PC-9 (cell line): ENCODE results near the gene TTLL9. TPM values are rescaled to one million over a fixed set of nuclear protein-coding genes. Genes with fewer than 3 reads are reported as not detected.

Source experiments
- BruUV-seq: library from RNA; stranded (reverse); fragments of 400-500 nt; replicated peaks from 2 replicates; lab custom pipeline; 2021; lab: Mats Ljungman, UMichigan
- CTCF ChIA-PET: fragments of 300-600 bp; sonication (Branson Sonifier 250); formaldehyde crosslinking; loops from one replicate; lab custom pipeline; 2022; ENCODE audit warnings: antibody characterized with exemption; lab: Charles Lee
- POLR2A ChIA-PET: fragments of 300-600 bp; sonication (Branson Sonifier 250); formaldehyde crosslinking; loops from one replicate; lab custom pipeline; 2022; ENCODE audit warnings: antibody characterized with exemption; ENCODE audit not compliant: unreplicated experiment; lab: Charles Lee
- DNase-seq, 2 experiments: peaks; one replicate each; pipeline versions ENCODE4 v3.0.0 to v3.0.0-alpha.2; 2015 to 2022; ENCODE audit warnings: mixed read lengths in 1 of 2
- H2AFZ ChIP-seq: fragments of 200-600 bp; sonication (generic); 2 replicates; pipeline ENCODE4 v1.8.1; 2017; ENCODE audit warnings: antibody characterized with exemption
- H3F3A ChIP-seq: fragments of 200-600 bp; sonication (generic); 2 replicates; pipeline ENCODE4 v1.8.1; 2017; ENCODE audit warnings: antibody characterized with exemption, mild to moderate bottlenecking, low read depth; ENCODE audit not compliant: insufficient read depth
- H3K27ac ChIP-seq: fragments of 200-600 bp; sonication (generic); 2 replicates; pipeline ENCODE4 v1.6.1; 2016; ENCODE audit warnings: mixed run types
- H3K27me3 ChIP-seq: fragments of 200-600 bp; sonication (generic); 2 replicates; pipeline ENCODE4 v1.6.1; 2016; ENCODE audit warnings: low read depth, mixed run types; ENCODE audit not compliant: insufficient read depth
- H3K36me3 ChIP-seq: fragments of 200-600 bp; sonication (generic); 2 replicates; pipeline ENCODE4 v1.6.1; 2016; ENCODE audit warnings: low read depth, mixed run types
- H3K4me1 ChIP-seq: fragments of 200-600 bp; sonication (generic); replicated peaks from 2 replicates; pipeline ENCODE4 v1.6.1; 2016; ENCODE audit warnings: mixed run types; ENCODE audit not compliant: insufficient read depth
- H3K4me2 ChIP-seq: fragments of 200-600 bp; sonication (generic); 2 replicates; pipeline ENCODE4 v1.6.1; 2017; ENCODE audit warnings: mixed run types
- H3K4me3 ChIP-seq: fragments of 200-600 bp; sonication (generic); 2 replicates; pipeline ENCODE4 v1.6.1; 2016; ENCODE audit warnings: mixed run types
- H3K79me2 ChIP-seq: fragments of 200-600 bp; sonication (generic); 2 replicates; pipeline ENCODE4 v1.6.1; 2017; ENCODE audit warnings: low read depth, mixed run types
- H3K9me2 ChIP-seq: fragments of 200-600 bp; sonication (generic); 2 replicates; pipeline ENCODE4 v1.8.1; 2017; ENCODE audit warnings: mild to moderate bottlenecking; ENCODE audit not compliant: insufficient read depth
- H3K9me3 ChIP-seq: fragments of 200-600 bp; sonication (generic); 2 replicates; pipeline ENCODE4 v1.8.1; 2016; ENCODE audit warnings: low read depth; ENCODE audit not compliant: insufficient read depth
- H4K20me1 ChIP-seq: fragments of 200-600 bp; sonication (generic); 2 replicates; pipeline ENCODE4 v1.8.1; 2017; ENCODE audit not compliant: insufficient read depth
- CTCF ChIP-seq: fragments of 200-600 bp; sonication (generic); conservative IDR thresholded peaks from 2 replicates; pipeline ENCODE4 v1.6.1; 2017; ENCODE audit warnings: mixed run types, antibody characterized with exemption, mild to moderate bottlenecking, moderate library complexity
- EZH2 ChIP-seq: fragments of 200-600 bp; sonication (generic); IDR thresholded peaks from 2 replicates; pipeline ENCODE4 v1.8.0; 2017; ENCODE audit warnings: antibody characterized with exemption, low read depth
- intact Hi-C: fragments of 100-400 bp; cut with micrococcal nuclease; formaldehyde crosslinking; loops from one replicate; pipeline ENCODE4 v1.10.0; 2022; ENCODE audit not compliant: unreplicated experiment
- total RNA-seq: library from RNA; stranded (reverse); gene quantifications from 2 replicates; pipeline ENCODE4 v1.2.3, GENCODE V29; 2021

Gene TTLL9
- total RNA-seq, 1 experiment from 2014 or later, result 1.8 TPM

- no peaks in the 10 kb centered on the region for H3K9me2 ChIP-seq
- H3K9me3 ChIP-seq, result no peaks in the 10 kb centered on the region
- CTCF ChIA-PET, result no interaction called here
- no peaks in the 10 kb centered on the region for H3K79me2 ChIP-seq
- no peak overlapping the region for H2AFZ ChIP-seq
- H4K20me1 ChIP-seq, result no peaks in the 10 kb centered on the region
- no TSS peak for BruUV-seq
- no peak overlapping the region for H3K27ac ChIP-seq
- TF ChIP-seq CTCF (no peak), EZH2 (no peak)
- POLR2A ChIA-PET, result no interaction called here
- H3K36me3 ChIP-seq, result no peaks in the 10 kb centered on the region
- intact Hi-C loops, result no loop called here
- H3K4me3 ChIP-seq, result no peak overlapping the region
- no peak overlapping the region for H3K4me2 ChIP-seq
- peaks cover 91% of the 10 kb centered on the region for H3K27me3 ChIP-seq
- no peak for DNase-seq
- H3K4me1 ChIP-seq, result no peaks in the 10 kb centered on the region
- no peaks in the 10 kb centered on the region for H3F3A ChIP-seq
These were observed 7.9 kb upstream of the TTLL9 start for GRCh38 chr20:31862506-31862905.

GRCh38 chr20:31863296-31864085 is 6.9 kb upstream of the TTLL9 start:
- intact Hi-C loops, result no loop called here
- no peak overlapping the region for H3K4me2 ChIP-seq
- no peaks in the 10 kb centered on the region for H3K4me1 ChIP-seq
- H3K79me2 ChIP-seq, result no peaks in the 10 kb centered on the region
- H3K4me3 ChIP-seq, result no peak overlapping the region
- H2AFZ ChIP-seq, result no peak overlapping the region
- H4K20me1 ChIP-seq, result no peaks in the 10 kb centered on the region
- H3K9me3 ChIP-seq, result no peaks in the 10 kb centered on the region
- POLR2A ChIA-PET, result no interaction called here
- H3K36me3 ChIP-seq, result no peaks in the 10 kb centered on the region
- DNase-seq, result no peak
- TF ChIP-seq EZH2 (no peak), CTCF (no peak)
- peaks cover 90% of the 10 kb centered on the region for H3K27me3 ChIP-seq
- CTCF ChIA-PET, result interaction anchor here (0.6 to 0.9 kb wide), 2 partner anchors 69 to 154 kb away, joined by 3 to 8 read pairs; no protein-coding TSS in a partner anchor
- H3K27ac ChIP-seq, result no peak overlapping the region
- no TSS peak for BruUV-seq
- H3K9me2 ChIP-seq, result no peaks in the 10 kb centered on the region
- H3F3A ChIP-seq, result no peaks in the 10 kb centered on the region

GRCh38 chr20:31864521-31865400 is 5.7 kb upstream of the TTLL9 start:
- Histone ChIP-seq H3K9me2 (no peaks in the 10 kb centered on the region), H4K20me1 (no peaks in the 10 kb centered on the region), H3K27ac (no peak overlapping the region), H3K4me3 (no peak overlapping the region), H3K4me2 (no peak overlapping the region), H3K79me2 (no peaks in the 10 kb centered on the region), H3K27me3 (peaks cover 90% of the 10 kb centered on the region), H2AFZ (no peak overlapping the region), H3F3A (no peaks in the 10 kb centered on the region), H3K36me3 (no peaks in the 10 kb centered on the region), H3K9me3 (no peaks in the 10 kb centered on the region), H3K4me1 (no peaks in the 10 kb centered on the region)
- no TSS peak for BruUV-seq
- ChIA-PET CTCF (interaction anchor here (0.6 to 0.9 kb wide), 3 partner anchors 70 to 153 kb away, joined by 3 to 8 read pairs (median 3); no protein-coding TSS in a partner anchor), POLR2A (no interaction called here)
- no peak for TF ChIP-seq EZH2
- TF ChIP-seq CTCF, result no peak
- intact Hi-C loops, result no loop called here
- DNase-seq, result no peak
